Coronary artery (tissue), 2 donors: ENCODE measurements around the gene CDIPT.

Source experiments
- DNase-seq: peaks from one replicate; pipeline ENCODE4 v3.0.0-alpha.2; 2017; ENCODE audit warnings: low spot score
- H3K27ac ChIP-seq, 2 donors: fragments of 200-600 bp; sonication (generic); one replicate each; pipeline ENCODE4 v1.5.1; 2016 to 2019
- H3K4me3 ChIP-seq: fragments of 200-600 bp; sonication (generic); 2 replicates; pipeline ENCODE4 v1.5.1; 2016; ENCODE audit warnings: mild to moderate bottlenecking, moderate library complexity
- CTCF ChIP-seq: fragments of 200-600 bp; sonication (generic); IDR thresholded peaks from one replicate; pipeline ENCODE4 v1.5.1; 2019; ENCODE audit warnings: antibody characterized with exemption

CDIPT gene

GRCh38 chr16:29900102-29900887 lies 37.3 kb upstream of the CDIPT start, which contains the start of gene ASPHD1:
Gene ASPHD1 (plus strand): TSS chr16:29900488. CDS start chr16:29900972, 484 bp downstream.
- peak; percentile 79 for DNase-seq
- peak within 1 kb of the TSS; percentile 82 for H3K4me3 ChIP-seq
- peak within 1 kb of the TSS in 1 of 2 donors; percentile 48 for H3K27ac ChIP-seq
- no peak for TF ChIP-seq CTCF

GRCh38 chr16:29899516-29900101 lies 36.6 kb upstream of the CDIPT start, which contains the start of gene SEZ6L2:
Gene SEZ6L2 (minus strand): TSS chr16:29899550. CDS start chr16:29899019, 531 bp downstream.
- Histone ChIP-seq H3K4me3 (peak within 1 kb of the TSS; percentile 82), H3K27ac (peak within 1 kb of the TSS in 1 of 2 donors; percentile 48)
- no peak for TF ChIP-seq CTCF
- no peak for DNase-seq

GRCh38 chr16:29898804-29899515 lies 35.9 kb upstream of the CDIPT start:
- no peak for DNase-seq
- peak overlapping the region; percentile 82 for H3K4me3 ChIP-seq
- no peak for TF ChIP-seq CTCF
- H3K27ac ChIP-seq = no peak overlapping the region

- no peak for TF ChIP-seq CTCF
- DNase-seq = no peak
- H3K27ac ChIP-seq = no peak overlapping the region
- H3K4me3 ChIP-seq = no peak overlapping the region
These were observed 35.2 kb upstream of the CDIPT start for GRCh38 chr16:29898135-29898803.

GRCh38 chr16:29897333-29897732 lies 34.3 kb upstream of the CDIPT start:
- DNase-seq = no peak
- no peak for TF ChIP-seq CTCF
- no peak overlapping the region for H3K4me3 ChIP-seq

GRCh38 chr16:29896841-29897240 lies 33.8 kb upstream of the CDIPT start:
- no peak overlapping the region for H3K27ac ChIP-seq
- TF ChIP-seq CTCF = no peak
- DNase-seq = no peak

More at GRCh38 chr16:29897333-29897732, 34.3 kb upstream of the CDIPT start:
- H3K27ac ChIP-seq = no peak overlapping the region

More at GRCh38 chr16:29896841-29897240, 33.8 kb upstream of the CDIPT start:
- H3K4me3 ChIP-seq = no peak overlapping the region
